ENCODE results near the gene KCNIP3. TPM values are rescaled to one million over a fixed set of nuclear protein-coding genes. Genes with fewer than 3 reads are reported as not detected.

Gene KCNIP3
- polyA plus RNA-seq, 1 of the 3 experiments (the other 2 are of a cell fraction), result 0.97 TPM

- no peak overlapping the region for H3K27ac ChIP-seq (ENCODE audit: low read depth in 2 of 2, low read length in 1 of 2)
- no peak overlapping the region for H2AFZ ChIP-seq (ENCODE audit: low read depth)
- no peaks in the 10 kb centered on the region for H3F3A ChIP-seq (replicated peaks; ENCODE audit: insufficient read depth)
- no peak overlapping the region for H3K4me2 ChIP-seq
- WGBS (ENCODE audit: low lambda C conversion rate), result 49% methylated on average over 13 of the region's 13 CpGs
- H3K36me3 ChIP-seq (replicated peaks in 1 of 2; ENCODE audit: control insufficient read depth in 1 of 2, insufficient read depth in 2 of 2, low read length in 1 of 2), result no peaks in the 10 kb centered on the region
- H3K27me3 ChIP-seq (ENCODE audit: insufficient read depth), result no peaks in the 10 kb centered on the region
- H4K20me1 ChIP-seq (ENCODE audit: insufficient read depth), result no peaks in the 10 kb centered on the region
- no peaks in the 10 kb centered on the region for H3K4me1 ChIP-seq (ENCODE audit: control insufficient read depth in 1 of 2, insufficient read depth in 2 of 2, low read depth in 1 of 2, low read length in 1 of 2)
- no peaks in the 10 kb centered on the region for H3K9me3 ChIP-seq
- ChIA-PET POLR2A (no interaction called here), CTCF (interaction anchor here (1.7 kb wide), 1 partner anchor 87 kb away, joined by 9 read pairs; no protein-coding TSS in a partner anchor)
- H3K9me2 ChIP-seq, result no peaks in the 10 kb centered on the region
- H3K79me2 ChIP-seq (ENCODE audit: insufficient read depth), result no peaks in the 10 kb centered on the region
- no peak for DNase-seq
- H3K4me3 ChIP-seq (ENCODE audit: low read depth in 2 of 2, low read length in 1 of 2), result no peak overlapping the region
- H3K9ac ChIP-seq, result no peak overlapping the region
- TF ChIP-seq IRF3 (IDR thresholded peaks at IDR 0.05; ENCODE audit: low read depth, low read length) (no peak), POLR2AphosphoS5 (IDR thresholded peaks at IDR 0.05; ENCODE audit: low read depth, low read length) (no peak), MAX (IDR thresholded peaks at IDR 0.05; ENCODE audit: low read depth) (no peak), TAF1 (IDR thresholded peaks at IDR 0.05; ENCODE audit: borderline replicate concordance, low read depth, low read length) (no peak), TEAD4 (IDR thresholded peaks at IDR 0.05; ENCODE audit: borderline replicate concordance, insufficient read depth) (no peak), CHD2 (IDR thresholded peaks at IDR 0.05; ENCODE audit: low read length, partially characterized antibody) (no peak), FOXM1 (IDR thresholded peaks at IDR 0.05; ENCODE audit: low read depth) (no peak), NRF1 (IDR thresholded peaks at IDR 0.05; ENCODE audit: low read depth, low read length) (no peak), SIN3A (IDR thresholded peaks at IDR 0.05; ENCODE audit: borderline replicate concordance, low read depth, low read length) (no peak), NFIC (IDR thresholded peaks at IDR 0.05; ENCODE audit: borderline replicate concordance) (no peak), EZH2phosphoT487 (IDR thresholded peaks at IDR 0.05; ENCODE audit: borderline replicate concordance, low read depth) (no peak), RAD21 (IDR thresholded peaks at IDR 0.05; ENCODE audit: low read length) (no peak), TCF12 (IDR thresholded peaks at IDR 0.05) (no peak), GABPA (IDR thresholded peaks at IDR 0.05; ENCODE audit: low read depth) (no peak), REST (IDR thresholded peaks at IDR 0.05; ENCODE audit: low read depth, low read length) (no peak), ELF1 (IDR thresholded peaks at IDR 0.05) (no peak), FOSL2 (IDR thresholded peaks at IDR 0.05; ENCODE audit: borderline replicate concordance, low read depth) (no peak)
Observed at GRCh38 chr2:95318431-95319220, 21.5 kb downstream of the KCNIP3 start.
